Gastrocnemius medialis (tissue), 4 donors: ENCODE data around the gene ARHGAP23. TPM values are rescaled to one million over a fixed set of nuclear protein-coding genes. Genes with fewer than 3 reads are reported as not detected.

Experiments
- ATAC-seq, 2 donors: fragments of 150-250 bp; one replicate each; pipeline ENCODE4 v1.9.1; 2016
- DNase-seq, 2 donors: peaks; one replicate each; pipeline ENCODE4 v3.0.0-alpha.2; 2019
- H3K27ac ChIP-seq, 4 donors: fragments of 200-600 bp; sonication (generic); 1 replicate in 1 of 4; 2 replicates in 3 of 4; pipeline ENCODE4 v1.5.1; 2016 to 2018; ENCODE audit warnings: mild to moderate bottlenecking in 2 of 4, moderate library complexity in 1 of 4
- H3K27me3 ChIP-seq, 3 donors: fragments of 200-600 bp; sonication (generic) in 2 of 3; 1 replicate in 1 of 3; 2 replicates in 2 of 3; pipeline versions ENCODE4 v1.5.1 to v1.6.0; 2016 to 2019; ENCODE audit warnings: mild to moderate bottlenecking in 1 of 3, moderate library complexity in 1 of 3
- H3K36me3 ChIP-seq, 2 donors: fragments of 200-600 bp; sonication (generic) in 1 of 2; one replicate each; pipeline ENCODE4 v1.5.1; 2017 to 2018
- H3K4me1 ChIP-seq, 2 donors: fragments of 200-600 bp; sonication (generic) in 1 of 2; one replicate each; pipeline ENCODE4 v1.5.1; 2016 to 2017; ENCODE audit warnings: mild to moderate bottlenecking in 2 of 2
- H3K4me3 ChIP-seq, 4 donors: fragments of 200-600 bp; sonication (generic) in 3 of 4; 1 replicate in 1 of 4; 2 replicates in 3 of 4; pipeline ENCODE4 v1.5.1; 2016 to 2019; ENCODE audit warnings: mild to moderate bottlenecking in 2 of 4
- H3K9me3 ChIP-seq, 3 donors: fragments of 200-600 bp; sonication (generic) in 2 of 3; 1 replicate in 1 of 3; 2 replicates in 2 of 3; pipeline ENCODE4 v1.5.1; 2016 to 2019
- CTCF ChIP-seq, 5 experiments: fragments of 450-650 bp in 3 of 5; fragments of 200-600 bp in 2 of 5; sonication (generic) in 2 of 5; IDR thresholded peaks in 4 of 5; conservative IDR thresholded peaks in 1 of 5; 1 replicate in 4 of 5; 2 replicates in 1 of 5; pipeline ENCODE4 v1.5.1; 2016 to 2019; ENCODE audit warnings: antibody characterized with exemption in 5 of 5, mild to moderate bottlenecking in 3 of 5, moderate library complexity in 3 of 5
- POLR2A ChIP-seq, 2 donors: fragments of 450-650 bp; IDR thresholded peaks; one replicate each; pipeline ENCODE4 v1.6.1; 2017; ENCODE audit warnings: antibody characterized with exemption in 2 of 2, mild to moderate bottlenecking in 2 of 2, moderate library complexity in 2 of 2
- in situ Hi-C, 4 donors: fragments of 200-750 bp; cut with MboI; loops; one replicate each; pipeline versions ENCODE4 v1.15.0 to v1.8.0; 2017; ENCODE audit warnings: low sequenced_read_pairs in 4 of 4
- intact Hi-C: fragments of 100-400 bp; cut with DNase I; formaldehyde crosslinking; loops from one replicate; pipeline ENCODE4 v1.15.1; 2023; ENCODE audit warnings: low total_unique reads
- total RNA-seq, 4 donors: library from RNA; depleted of rRNA; stranded (reverse); fragments of >200 nt; gene quantifications; one replicate each; pipeline versions ENCODE4 v1.1.0 to v1.2.3, GENCODE V29; 2016

The ARHGAP23 gene
- total RNA-seq, 4 donors from 2014 or later = 8.0 to 22.7 (median 12.1) TPM

- Histone ChIP-seq H3K27ac (no peak overlapping the region), H3K4me1 (no peaks in the 10 kb centered on the region), H3K36me3 (no peaks in the 10 kb centered on the region), H3K4me3 (no peak overlapping the region), H3K9me3 (no peaks in the 10 kb centered on the region), H3K27me3 (peaks cover 0 to 3% (median 0%) of the 10 kb centered on the region in 3 donors)
- ATAC-seq (no peak), DNase-seq (no peak)
- in situ Hi-C loops (no loop called here), intact Hi-C loops (no loop called here)
- TF ChIP-seq POLR2A (IDR thresholded peaks at IDR 0.05) (no peak), CTCF (IDR thresholded peaks at IDR 0.05 in 4 of 5, conservative IDR thresholded peaks at IDR 0.05 in 1 of 5) (no peak)
Observed at GRCh38 chr17:38547444-38547843, 119.2 kb downstream of the ARHGAP23 start.

GRCh38 chr17:38549285-38549684 lies 121.0 kb downstream of the ARHGAP23 start:
- no peak for TF ChIP-seq CTCF (IDR thresholded peaks at IDR 0.05 in 4 of 5, conservative IDR thresholded peaks at IDR 0.05 in 1 of 5)
- TF ChIP-seq POLR2A (IDR thresholded peaks at IDR 0.05) = no peak
- ATAC-seq (no peak), DNase-seq (no peak)
- Histone ChIP-seq H3K27me3 (peaks cover 0 to 3% (median 0%) of the 10 kb centered on the region in 3 donors), H3K36me3 (no peaks in the 10 kb centered on the region), H3K27ac (no peak overlapping the region), H3K4me3 (no peak overlapping the region), H3K4me1 (peaks cover 0 to 2% of the 10 kb centered on the region in 2 donors), H3K9me3 (no peaks in the 10 kb centered on the region)
- intact Hi-C loops = no loop called here
- in situ Hi-C loops = no loop called here

GRCh38 chr17:38550661-38551060 lies 122.4 kb downstream of the ARHGAP23 start:
- no peak for ATAC-seq
- no peak overlapping the region for H3K27ac ChIP-seq
- no peak for TF ChIP-seq CTCF (IDR thresholded peaks at IDR 0.05 in 4 of 5, conservative IDR thresholded peaks at IDR 0.05 in 1 of 5)
- TF ChIP-seq POLR2A (IDR thresholded peaks at IDR 0.05) = no peak

GRCh38 chr17:38551121-38551520 lies 122.9 kb downstream of the ARHGAP23 start:
- no peak overlapping the region for H3K4me3 ChIP-seq
- no peak overlapping the region for H3K27ac ChIP-seq
- ATAC-seq (no peak), DNase-seq (no peak)
- H3K27me3 ChIP-seq = peaks cover 0 to 3% (median 0%) of the 10 kb centered on the region in 3 donors
- peaks cover 0 to 4% of the 10 kb centered on the region in 2 donors for H3K4me1 ChIP-seq
- H3K9me3 ChIP-seq = no peaks in the 10 kb centered on the region
- TF ChIP-seq CTCF (IDR thresholded peaks at IDR 0.05 in 4 of 5, conservative IDR thresholded peaks at IDR 0.05 in 1 of 5) (no peak), POLR2A (IDR thresholded peaks at IDR 0.05) (no peak)
- in situ Hi-C loops (loop anchor here in 1 of 4 donors (10.0 kb wide), 1 partner anchor 114 kb away; no protein-coding TSS in a partner anchor), intact Hi-C loops (no loop called here)
- H3K36me3 ChIP-seq = no peaks in the 10 kb centered on the region

More at GRCh38 chr17:38550661-38551060, 122.4 kb downstream of the ARHGAP23 start:
- H3K27me3 ChIP-seq = peaks cover 0 to 3% (median 0%) of the 10 kb centered on the region in 3 donors
- no peaks in the 10 kb centered on the region for H3K9me3 ChIP-seq
- H3K36me3 ChIP-seq = no peaks in the 10 kb centered on the region
- no peak for DNase-seq
- H3K4me1 ChIP-seq = peaks cover 0 to 4% of the 10 kb centered on the region in 2 donors
- in situ Hi-C loops = loop anchor here in 1 of 4 donors (10.0 kb wide), 1 partner anchor 114 kb away; no protein-coding TSS in a partner anchor
- intact Hi-C loops = no loop called here
- no peak overlapping the region for H3K4me3 ChIP-seq

- Histone ChIP-seq H3K27ac (no peak overlapping the region), H3K9me3 (no peaks in the 10 kb centered on the region), H3K27me3 (no peaks in the 10 kb centered on the region), H3K36me3 (no peaks in the 10 kb centered on the region), H3K4me3 (no peak overlapping the region), H3K4me1 (peaks cover 2 to 8% of the 10 kb centered on the region in 2 donors)
- in situ Hi-C loops = loop anchor here in 1 of 4 donors (10.0 kb wide), 1 partner anchor 112 kb away; no protein-coding TSS in a partner anchor
- intact Hi-C loops = no loop called here
- no peak for TF ChIP-seq CTCF (IDR thresholded peaks at IDR 0.05 in 4 of 5, conservative IDR thresholded peaks at IDR 0.05 in 1 of 5)
- TF ChIP-seq POLR2A (IDR thresholded peaks at IDR 0.05) = no peak
- DNase-seq (no peak), ATAC-seq (no peak)
Observed at GRCh38 chr17:38552343-38552742, 124.1 kb downstream of the ARHGAP23 start.
